ENCODE data around the gene PLEKHM3. TPM values are rescaled to one million over a fixed set of nuclear protein-coding genes. Genes with fewer than 3 reads are reported as not detected.
A peak's percentile ranks its signal among the peaks of the same experiment; 100 is the strongest.

PLEKHM3 gene
- total and polyA plus RNA-seq, 2 of the 13 experiments (the other 11 are each of a cell fraction or from before 2014, with no cell fraction given), result 4.5 to 4.7 TPM

- TF ChIP-seq, protein P1, sequence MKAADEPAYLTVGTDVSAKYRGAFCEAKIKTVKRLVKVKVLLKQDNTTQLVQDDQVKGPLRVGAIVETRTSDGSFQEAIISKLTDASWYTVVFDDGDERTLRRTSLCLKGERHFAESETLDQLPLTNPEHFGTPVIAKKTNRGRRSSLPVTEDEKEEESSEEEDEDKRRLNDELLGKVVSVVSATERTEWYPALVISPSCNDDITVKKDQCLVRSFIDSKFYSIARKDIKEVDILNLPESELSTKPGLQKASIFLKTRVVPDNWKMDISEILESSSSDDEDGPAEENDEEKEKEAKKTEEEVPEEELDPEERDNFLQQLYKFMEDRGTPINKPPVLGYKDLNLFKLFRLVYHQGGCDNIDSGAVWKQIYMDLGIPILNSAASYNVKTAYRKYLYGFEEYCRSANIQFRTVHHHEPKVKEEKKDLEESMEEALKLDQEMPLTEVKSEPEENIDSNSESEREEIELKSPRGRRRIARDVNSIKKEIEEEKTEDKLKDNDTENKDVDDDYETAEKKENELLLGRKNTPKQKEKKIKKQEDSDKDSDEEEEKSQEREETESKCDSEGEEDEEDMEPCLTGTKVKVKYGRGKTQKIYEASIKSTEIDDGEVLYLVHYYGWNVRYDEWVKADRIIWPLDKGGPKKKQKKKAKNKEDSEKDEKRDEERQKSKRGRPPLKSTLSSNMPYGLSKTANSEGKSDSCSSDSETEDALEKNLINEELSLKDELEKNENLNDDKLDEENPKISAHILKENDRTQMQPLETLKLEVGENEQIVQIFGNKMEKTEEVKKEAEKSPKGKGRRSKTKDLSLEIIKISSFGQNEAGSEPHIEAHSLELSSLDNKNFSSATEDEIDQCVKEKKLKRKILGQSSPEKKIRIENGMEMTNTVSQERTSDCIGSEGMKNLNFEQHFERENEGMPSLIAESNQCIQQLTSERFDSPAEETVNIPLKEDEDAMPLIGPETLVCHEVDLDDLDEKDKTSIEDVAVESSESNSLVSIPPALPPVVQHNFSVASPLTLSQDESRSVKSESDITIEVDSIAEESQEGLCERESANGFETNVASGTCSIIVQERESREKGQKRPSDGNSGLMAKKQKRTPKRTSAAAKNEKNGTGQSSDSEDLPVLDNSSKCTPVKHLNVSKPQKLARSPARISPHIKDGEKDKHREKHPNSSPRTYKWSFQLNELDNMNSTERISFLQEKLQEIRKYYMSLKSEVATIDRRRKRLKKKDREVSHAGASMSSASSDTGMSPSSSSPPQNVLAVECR (CRISPR knock-in tag; IDR thresholded peaks at IDR 0.05; ENCODE audit: borderline replicate concordance), result peak; percentile 98
- TF ChIP-seq SMC3 (IDR thresholded peaks at IDR 0.05; ENCODE audit: low read length), result no peak
- TF ChIP-seq ZNF33A (CRISPR knock-in tag; IDR thresholded peaks at IDR 0.05; ENCODE audit: borderline replicate concordance), result peak; percentile 98
- TF ChIP-seq TCF7L2 (IDR thresholded peaks at IDR 0.05; ENCODE audit: low read depth, low read length), result no peak
- TF ChIP-seq, protein P2, sequence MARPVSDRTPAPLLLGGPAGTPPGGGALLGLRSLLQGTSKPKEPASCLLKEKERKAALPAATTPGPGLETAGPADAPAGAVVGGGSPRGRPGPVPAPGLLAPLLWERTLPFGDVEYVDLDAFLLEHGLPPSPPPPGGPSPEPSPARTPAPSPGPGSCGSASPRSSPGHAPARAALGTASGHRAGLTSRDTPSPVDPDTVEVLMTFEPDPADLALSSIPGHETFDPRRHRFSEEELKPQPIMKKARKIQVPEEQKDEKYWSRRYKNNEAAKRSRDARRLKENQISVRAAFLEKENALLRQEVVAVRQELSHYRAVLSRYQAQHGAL (CRISPR knock-in tag; IDR thresholded peaks at IDR 0.05; ENCODE audit: not compliant biosample characterization), result peak; percentile 66
- TF ChIP-seq, protein P3, sequence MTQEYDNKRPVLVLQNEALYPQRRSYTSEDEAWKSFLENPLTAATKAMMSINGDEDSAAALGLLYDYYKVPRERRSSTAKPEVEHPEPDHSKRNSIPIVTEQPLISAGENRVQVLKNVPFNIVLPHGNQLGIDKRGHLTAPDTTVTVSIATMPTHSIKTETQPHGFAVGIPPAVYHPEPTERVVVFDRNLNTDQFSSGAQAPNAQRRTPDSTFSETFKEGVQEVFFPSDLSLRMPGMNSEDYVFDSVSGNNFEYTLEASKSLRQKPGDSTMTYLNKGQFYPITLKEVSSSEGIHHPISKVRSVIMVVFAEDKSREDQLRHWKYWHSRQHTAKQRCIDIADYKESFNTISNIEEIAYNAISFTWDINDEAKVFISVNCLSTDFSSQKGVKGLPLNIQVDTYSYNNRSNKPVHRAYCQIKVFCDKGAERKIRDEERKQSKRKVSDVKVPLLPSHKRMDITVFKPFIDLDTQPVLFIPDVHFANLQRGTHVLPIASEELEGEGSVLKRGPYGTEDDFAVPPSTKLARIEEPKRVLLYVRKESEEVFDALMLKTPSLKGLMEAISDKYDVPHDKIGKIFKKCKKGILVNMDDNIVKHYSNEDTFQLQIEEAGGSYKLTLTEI (CRISPR knock-in tag; conservative IDR thresholded peaks at IDR 0.05), result no peak
- TF ChIP-seq TP53 (CRISPR knock-in tag; conservative IDR thresholded peaks at IDR 0.05), result peak; percentile 88
- no peak for TF ChIP-seq SUZ12 (IDR thresholded peaks at IDR 0.05; ENCODE audit: low read depth, low read length)
- peak; percentile 86 for TF ChIP-seq SETDB1 (CRISPR knock-in tag; IDR thresholded peaks at IDR 0.05; ENCODE audit: borderline replicate concordance)
- TF ChIP-seq, protein P4, sequence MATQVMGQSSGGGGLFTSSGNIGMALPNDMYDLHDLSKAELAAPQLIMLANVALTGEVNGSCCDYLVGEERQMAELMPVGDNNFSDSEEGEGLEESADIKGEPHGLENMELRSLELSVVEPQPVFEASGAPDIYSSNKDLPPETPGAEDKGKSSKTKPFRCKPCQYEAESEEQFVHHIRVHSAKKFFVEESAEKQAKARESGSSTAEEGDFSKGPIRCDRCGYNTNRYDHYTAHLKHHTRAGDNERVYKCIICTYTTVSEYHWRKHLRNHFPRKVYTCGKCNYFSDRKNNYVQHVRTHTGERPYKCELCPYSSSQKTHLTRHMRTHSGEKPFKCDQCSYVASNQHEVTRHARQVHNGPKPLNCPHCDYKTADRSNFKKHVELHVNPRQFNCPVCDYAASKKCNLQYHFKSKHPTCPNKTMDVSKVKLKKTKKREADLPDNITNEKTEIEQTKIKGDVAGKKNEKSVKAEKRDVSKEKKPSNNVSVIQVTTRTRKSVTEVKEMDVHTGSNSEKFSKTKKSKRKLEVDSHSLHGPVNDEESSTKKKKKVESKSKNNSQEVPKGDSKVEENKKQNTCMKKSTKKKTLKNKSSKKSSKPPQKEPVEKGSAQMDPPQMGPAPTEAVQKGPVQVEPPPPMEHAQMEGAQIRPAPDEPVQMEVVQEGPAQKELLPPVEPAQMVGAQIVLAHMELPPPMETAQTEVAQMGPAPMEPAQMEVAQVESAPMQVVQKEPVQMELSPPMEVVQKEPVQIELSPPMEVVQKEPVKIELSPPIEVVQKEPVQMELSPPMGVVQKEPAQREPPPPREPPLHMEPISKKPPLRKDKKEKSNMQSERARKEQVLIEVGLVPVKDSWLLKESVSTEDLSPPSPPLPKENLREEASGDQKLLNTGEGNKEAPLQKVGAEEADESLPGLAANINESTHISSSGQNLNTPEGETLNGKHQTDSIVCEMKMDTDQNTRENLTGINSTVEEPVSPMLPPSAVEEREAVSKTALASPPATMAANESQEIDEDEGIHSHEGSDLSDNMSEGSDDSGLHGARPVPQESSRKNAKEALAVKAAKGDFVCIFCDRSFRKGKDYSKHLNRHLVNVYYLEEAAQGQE (IDR thresholded peaks at IDR 0.05; ENCODE audit: borderline replicate concordance in 1 of 2, low read depth in 1 of 2, low read length in 2 of 2), result peak in 1 of 2 experiments; percentile 82; a peak in 2 of 4 replicates
- no peak for TF ChIP-seq ZNF282 (IDR thresholded peaks at IDR 0.05; ENCODE audit: partially characterized antibody)
- no peak for TF ChIP-seq TBX3 (IDR thresholded peaks at IDR 0.05; ENCODE audit: borderline replicate concordance)
- no peak for TF ChIP-seq ATF7 (IDR thresholded peaks at IDR 0.05)
- TF ChIP-seq ATF7 (CRISPR knock-in tag; IDR thresholded peaks at IDR 0.05), result peak; percentile 83
- peak; percentile 98 for TF ChIP-seq ZNF136 (CRISPR knock-in tag; IDR thresholded peaks at IDR 0.05; ENCODE audit: low read depth)
- TF ChIP-seq ZBTB38 (CRISPR knock-in tag; IDR thresholded peaks at IDR 0.05), result peak; percentile 86; the same call in 1 of the 2 replicates
These were observed at the start of gene PLEKHM3 (continued) for GRCh38 chr2:208025037-208025813.

All from HepG2 (cell line).